HG02623 (cell line): ENCODE data around the gene APOBEC3F.

Experiments
- ATAC-seq: cut with Tn5 transposase; IDR thresholded peaks from one replicate; pipeline ENCODE4 v1.9.1; 2021; ENCODE audit warnings: moderate library complexity; ENCODE audit not compliant: unreplicated experiment

The APOBEC3F gene

DNA sequence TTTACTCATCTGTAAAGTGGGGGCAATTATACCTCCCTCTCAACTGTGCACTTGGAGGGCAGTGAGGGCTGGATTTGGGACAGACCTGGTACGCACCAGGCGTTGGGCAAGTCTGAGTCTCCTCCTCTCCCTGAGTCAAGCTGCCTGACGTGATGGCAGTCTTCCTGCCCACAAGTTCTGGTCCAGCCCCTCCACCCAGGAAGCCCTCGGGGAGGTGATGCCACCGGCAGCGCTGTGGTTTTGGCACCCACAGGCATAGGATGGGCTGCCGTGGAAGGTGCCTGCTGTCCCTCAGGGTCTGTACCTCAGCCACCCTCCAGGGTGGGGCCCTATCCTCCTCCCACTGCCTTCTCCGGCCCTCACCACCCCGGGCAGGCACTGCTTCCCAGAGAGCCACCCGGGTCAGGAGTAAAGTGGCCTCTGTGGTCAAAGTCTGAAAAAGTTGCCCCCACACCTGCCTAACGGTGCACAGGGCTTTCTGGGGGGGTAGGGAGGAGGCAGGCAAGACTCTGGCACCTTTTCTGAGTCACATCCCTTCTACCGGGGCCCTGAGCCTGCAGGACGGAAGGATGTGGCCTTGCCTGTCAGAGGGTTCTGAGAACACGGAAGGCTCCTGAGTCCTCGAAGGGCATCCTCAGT, 49.9 kb downstream of the APOBEC3F start:
- ATAC-seq = no peak

DNA sequence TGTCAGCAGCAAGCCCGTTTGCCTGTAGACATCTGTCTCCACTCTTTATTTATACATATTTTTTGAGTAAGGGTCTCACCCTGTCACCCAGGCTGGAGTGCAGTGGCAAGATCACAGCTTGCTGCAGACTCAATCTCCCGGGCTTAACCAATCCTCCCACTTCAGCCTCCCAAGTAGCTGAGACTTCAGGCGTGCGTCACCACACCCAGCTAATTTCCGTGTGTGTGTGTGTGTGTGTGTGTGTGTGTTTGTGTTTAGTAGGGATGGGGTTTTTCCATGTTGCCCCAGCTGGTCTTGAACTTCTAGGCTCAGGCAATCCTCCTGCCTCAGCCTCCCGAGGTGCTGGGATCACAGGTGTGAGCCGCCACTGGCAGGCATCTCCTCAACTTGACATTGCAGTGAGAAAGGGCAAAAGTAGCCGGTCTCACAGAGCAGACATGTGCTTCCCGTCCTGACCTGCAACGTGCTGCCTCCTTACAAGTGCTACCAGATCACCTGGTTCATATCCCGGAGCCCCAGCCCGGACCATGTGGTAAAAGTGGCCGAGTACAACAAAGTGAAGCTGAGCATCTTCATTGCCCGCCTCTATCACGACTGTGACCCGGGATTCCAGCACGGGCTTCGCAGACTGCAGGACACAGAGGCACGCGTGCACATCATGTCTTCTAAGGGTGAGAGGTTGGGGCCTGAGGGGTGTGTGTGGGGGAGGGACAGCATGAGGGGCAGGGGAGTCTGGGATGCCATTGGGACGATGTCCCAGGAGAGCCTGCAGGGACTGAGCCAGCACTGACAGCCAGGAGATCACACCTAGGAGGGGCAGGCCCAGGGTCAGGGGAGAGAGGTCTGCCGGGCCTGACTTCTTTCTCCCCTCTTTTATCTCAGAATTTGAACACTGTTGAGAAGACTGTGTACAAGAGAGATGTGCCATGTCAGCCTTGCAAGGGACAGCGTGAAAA, 50.7 kb downstream of the APOBEC3F start:
- ATAC-seq = no peak

DNA sequence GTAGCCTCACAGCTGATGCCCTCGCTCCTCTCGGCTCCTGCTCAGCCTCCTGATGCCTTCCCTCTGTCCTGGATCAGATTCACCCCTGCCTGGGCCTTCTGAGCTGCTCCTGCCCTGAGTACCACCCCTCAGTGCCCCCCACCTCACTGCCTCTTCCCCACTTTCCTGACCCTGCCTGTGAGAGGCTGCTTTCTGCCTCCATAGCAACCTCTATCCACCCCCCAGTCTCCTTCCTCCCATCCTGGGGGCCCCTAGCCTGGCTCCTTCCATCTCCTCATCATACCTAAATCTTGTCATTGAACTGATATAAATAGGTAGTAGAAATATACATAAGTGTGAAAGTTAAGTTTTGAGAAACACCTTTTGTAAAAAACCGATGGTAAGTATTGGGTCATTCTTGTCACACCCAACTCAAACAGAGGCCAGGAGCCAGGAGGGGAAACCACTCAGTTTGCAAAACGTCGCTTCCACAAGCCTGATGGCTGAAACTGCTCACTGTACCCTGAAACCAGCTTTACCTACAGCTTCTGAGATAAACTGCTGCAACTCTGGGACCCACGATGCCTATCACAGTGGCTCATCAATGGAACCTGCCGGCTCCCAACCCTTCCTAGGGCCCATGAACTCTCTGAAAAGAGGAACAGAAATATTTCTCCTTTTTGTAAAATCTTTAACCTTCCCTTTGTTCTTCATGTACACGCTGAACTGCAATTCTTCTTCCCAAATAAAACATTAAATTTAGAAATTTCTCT, 51.6 kb downstream of the APOBEC3F start:
- no peak for ATAC-seq

DNA sequence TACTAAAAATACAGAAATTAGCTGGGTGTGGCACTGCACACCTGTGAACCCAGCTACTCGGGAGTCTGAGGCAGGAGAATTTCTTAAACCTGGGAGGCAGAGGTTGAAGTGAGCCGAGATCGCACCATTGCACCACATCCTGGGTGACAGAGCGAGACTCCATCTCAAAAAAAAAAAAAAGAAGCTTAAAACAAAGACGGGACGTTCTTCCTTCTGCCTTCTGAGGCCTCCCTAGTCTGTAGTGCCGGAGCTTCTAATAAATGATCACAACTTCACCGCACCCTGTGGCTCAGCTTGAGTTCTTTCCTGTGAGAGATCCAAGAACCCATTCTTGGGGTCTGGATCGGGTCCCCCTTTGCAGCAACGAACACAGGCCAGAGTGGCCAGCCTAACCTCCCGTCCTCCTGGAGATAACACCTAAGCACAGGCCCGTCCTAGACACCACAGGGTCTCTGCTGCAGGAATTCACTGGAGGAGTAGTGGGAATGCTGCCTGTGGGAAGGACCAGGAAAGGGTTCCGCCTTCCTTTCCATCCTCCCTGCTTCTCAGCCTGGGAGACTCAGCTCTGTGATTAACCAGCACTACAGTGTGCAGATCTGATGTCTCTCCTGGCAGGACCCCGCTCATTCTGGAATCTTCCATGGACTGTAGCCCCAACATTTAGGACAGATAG, 54.2 kb downstream of the APOBEC3F start:
- no peak for ATAC-seq

DNA sequence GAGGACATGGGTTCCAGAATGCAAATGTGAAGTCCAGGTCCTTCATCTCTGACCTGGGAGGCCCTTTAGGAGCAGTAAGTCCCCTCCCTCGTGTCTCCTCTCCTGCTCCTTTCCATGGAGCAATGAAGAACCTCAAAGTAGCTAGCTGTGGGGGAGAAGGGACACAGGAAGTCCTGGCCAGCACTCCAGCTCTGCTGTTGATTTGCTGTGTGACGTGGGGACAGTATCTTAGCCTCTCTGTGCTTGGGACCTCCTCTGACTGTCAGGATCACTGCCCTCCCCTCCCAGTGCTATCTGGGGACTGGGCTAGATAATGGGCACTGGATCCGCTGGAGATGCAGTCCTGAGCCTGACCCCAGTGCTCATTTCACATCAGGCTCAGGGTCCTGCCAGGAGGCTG, 55.3 kb downstream of the APOBEC3F start:
- no peak for ATAC-seq

DNA sequence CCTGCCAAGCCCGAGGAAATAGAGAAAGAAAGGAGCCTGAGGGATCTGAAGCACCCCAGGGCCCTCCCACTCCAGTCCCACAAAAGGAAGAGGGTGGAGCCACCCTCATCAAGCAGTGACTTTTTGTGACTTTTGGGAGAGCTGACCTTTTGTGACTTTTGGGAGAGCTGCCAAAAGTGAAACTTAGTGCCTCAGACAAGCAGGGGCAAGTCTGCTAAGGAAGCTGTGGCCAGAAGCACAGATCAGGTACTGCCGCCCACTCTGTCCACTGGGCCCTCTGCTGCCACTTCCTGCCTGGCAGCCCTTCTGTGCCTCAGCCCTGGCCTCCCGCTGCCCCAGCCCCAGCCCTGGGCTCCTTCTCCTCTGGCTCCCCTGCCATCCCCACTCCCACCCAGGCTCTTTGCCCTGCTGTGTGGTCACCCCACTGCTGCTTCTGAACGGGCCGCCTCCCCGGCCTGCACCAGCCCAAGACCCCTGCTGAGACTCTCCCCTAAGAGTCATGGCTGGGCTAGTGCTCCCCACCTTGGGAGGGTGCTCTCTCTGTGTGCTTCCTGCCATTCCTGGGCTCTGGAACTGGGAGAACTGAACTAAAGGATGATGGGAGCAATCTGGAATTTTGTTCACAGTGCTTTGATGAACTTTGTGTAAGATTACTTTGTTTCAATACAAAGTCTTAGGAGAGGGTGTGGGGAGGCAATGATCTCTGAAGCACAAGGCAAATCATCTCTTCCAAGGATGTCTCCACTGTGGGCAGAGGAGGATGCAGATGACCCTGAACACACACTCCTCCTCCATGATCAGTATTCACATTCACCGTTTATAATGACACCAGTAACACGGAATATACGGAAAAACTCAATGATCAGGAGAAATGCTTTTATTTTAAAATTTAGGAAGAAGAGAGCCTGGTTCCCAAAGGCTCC, 56.7 kb downstream of the APOBEC3F start, which contains the start of gene APOBEC3H:
Gene APOBEC3H, plus strand, starts transcription at position 147 of the 923 bp plus-strand sequence. CDS start 3,035 bp downstream, outside the sequence.
- no peak for ATAC-seq

DNA sequence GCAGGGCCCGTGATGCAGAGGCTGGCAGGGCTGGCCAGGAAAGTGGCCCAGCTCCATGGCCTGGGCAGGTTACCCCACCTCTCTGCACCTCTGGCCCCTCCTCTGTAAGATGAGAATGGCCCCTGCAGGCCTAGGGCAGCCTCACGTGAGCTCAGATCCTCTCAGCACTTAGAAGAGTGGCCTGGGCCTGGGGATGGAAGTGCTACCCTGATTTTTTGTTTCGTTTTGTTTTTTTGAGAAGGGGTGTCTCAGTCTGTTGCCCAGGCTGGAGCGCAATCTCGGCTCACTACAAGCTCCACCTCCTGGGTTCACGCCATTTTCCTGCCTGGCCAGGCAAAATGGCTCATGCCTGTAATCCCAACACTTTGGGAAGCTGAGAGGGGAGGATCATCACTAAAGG, 57.4 kb downstream of the APOBEC3F start:
- no peak for ATAC-seq

DNA sequence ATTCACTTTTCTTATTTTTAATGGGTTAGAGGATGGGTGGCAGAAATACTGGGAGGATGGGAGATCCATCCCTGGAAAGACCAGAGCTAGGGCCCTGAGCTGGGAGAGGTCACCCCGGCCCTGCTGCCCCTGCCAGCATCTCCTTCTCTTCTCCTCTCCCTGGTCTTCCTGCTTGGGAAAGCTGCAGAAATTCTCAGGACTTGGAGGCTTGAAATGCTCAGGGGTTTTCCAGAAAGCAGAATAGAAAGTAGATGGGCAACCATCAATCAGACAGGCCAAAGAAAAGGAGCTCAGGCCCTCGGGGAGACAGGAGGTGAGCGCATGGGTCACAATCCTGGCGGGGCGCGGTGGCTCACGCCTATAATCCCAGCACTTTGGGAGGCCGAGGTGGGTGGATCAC, 57.9 kb downstream of the APOBEC3F start:
- no peak for ATAC-seq

DNA sequence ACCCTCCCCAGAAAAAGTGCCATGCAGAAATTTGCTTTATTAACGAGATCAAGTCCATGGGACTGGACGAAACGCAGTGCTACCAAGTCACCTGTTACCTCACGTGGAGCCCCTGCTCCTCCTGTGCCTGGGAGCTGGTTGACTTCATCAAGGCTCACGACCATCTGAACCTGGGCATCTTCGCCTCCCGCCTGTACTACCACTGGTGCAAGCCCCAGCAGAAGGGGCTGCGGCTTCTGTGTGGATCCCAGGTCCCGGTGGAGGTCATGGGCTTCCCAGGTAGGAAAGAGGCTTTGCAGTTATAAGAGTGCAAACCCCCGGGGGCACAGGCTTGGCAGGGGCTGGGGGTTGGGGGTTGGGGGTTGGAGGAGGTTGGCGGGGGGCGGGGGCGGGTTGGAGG, 60.6 kb downstream of the APOBEC3F start:
- ATAC-seq = no peak

DNA sequence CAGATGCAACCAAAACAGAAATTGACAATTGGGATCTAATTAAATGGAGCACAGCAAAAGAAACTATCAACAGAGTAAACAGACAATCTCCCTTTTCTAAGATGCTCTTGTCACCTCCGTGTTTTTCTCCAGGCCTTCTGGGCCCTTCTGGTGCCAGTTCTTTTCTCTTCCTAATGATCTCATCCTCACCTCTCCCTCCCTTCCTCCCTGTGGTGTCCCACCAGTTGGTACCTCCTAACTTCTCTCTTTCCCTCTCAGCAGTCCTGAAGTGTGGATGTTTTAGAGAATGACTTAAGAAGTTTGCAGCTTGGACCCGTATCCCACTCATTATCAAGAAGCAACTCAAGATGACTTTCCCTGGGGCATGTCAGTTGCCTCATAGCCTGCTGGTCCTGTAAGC, 62.8 kb downstream of the APOBEC3F start:
- ATAC-seq = no peak
